Stomach (tissue), 9 donors: Measurements from ENCODE around the gene AGAP1. TPM values are rescaled to one million over a fixed set of nuclear protein-coding genes. Genes with fewer than 3 reads are reported as not detected.

ENCODE experiments used
- DNase-seq, 2 donors: peaks; one replicate each; pipeline versions ENCODE4 v3.0.0 to v3.0.0-alpha.2; 2013 to 2019
- H3K27ac ChIP-seq, 5 donors: fragments of 200-600 bp in 4 of 5; sonication (generic) in 4 of 5; one replicate each; pipeline ENCODE4 v1.5.1; 2013 to 2019; ENCODE audit warnings: mild to moderate bottlenecking in 1 of 5, moderate library complexity in 1 of 5
- H3K27me3 ChIP-seq, 3 donors: fragments of 200-600 bp; sonication (generic); one replicate each; pipeline ENCODE4 v1.5.1; 2017 to 2019; ENCODE audit warnings: mixed run types in 1 of 3
- H3K36me3 ChIP-seq, 4 donors: fragments of 200-600 bp; sonication (generic); 1 replicate in 3 of 4; 2 replicates in 1 of 4; pipeline ENCODE4 v1.5.1; 2016 to 2019
- H3K4me1 ChIP-seq, 4 donors: fragments of 200-600 bp; sonication (generic); one replicate each; pipeline ENCODE4 v1.5.1; 2016 to 2019
- H3K4me3 ChIP-seq, 4 donors: fragments of 200-600 bp; sonication (generic) in 3 of 4; one replicate each; pipeline ENCODE4 v1.5.1; 2016 to 2019; ENCODE audit warnings: mild to moderate bottlenecking in 1 of 4
- H3K9me3 ChIP-seq, 4 donors: fragments of 200-600 bp; sonication (generic); one replicate each; pipeline ENCODE4 v1.5.1; 2016 to 2019
- EP300 ChIP-seq: sonication (generic); formaldehyde crosslinking; IDR thresholded peaks from one replicate; pipeline ENCODE4 v1.6.1; 2017; ENCODE audit warnings: antibody characterized with exemption
- POLR2A ChIP-seq, 4 donors: fragments of 450-650 bp; IDR thresholded peaks; one replicate each; pipeline ENCODE4 v1.6.1; 2016; ENCODE audit warnings: antibody characterized with exemption in 4 of 4, control low read depth in 2 of 4, mild to moderate bottlenecking in 1 of 4, moderate library complexity in 1 of 4
- POLR2AphosphoS5 ChIP-seq, 3 donors: sonication (generic); formaldehyde crosslinking; IDR thresholded peaks; one replicate each; pipeline ENCODE4 v1.6.1; 2016; ENCODE audit warnings: antibody characterized with exemption in 3 of 3
- whole genome bisulfite sequencing, 5 donors: extraction: QIAGEN DNeasy Blood & Tissue Kit in 3 of 5; methylation state at CpG; one replicate each; pipeline versions ENCODE4 v1.1.5 to v1.1.7; 2013 to 2018; 5-methylcytosine and 5-hydroxymethylcytosine counted together
- intact Hi-C: fragments of 100-400 bp; cut with DNase I; formaldehyde crosslinking; loops from one replicate; pipeline ENCODE4 v1.15.1; 2023; ENCODE audit warnings: low total_unique reads
- polyA plus RNA-seq, 3 donors: library from polyadenylated mRNA; stranded (reverse); fragments of 200-250 nt; gene quantifications; one replicate each; pipeline ENCODE4 v1.2.3, GENCODE V29; 2013
- total RNA-seq, 5 donors: library from RNA; depleted of rRNA; stranded (reverse); fragments of >200 nt; gene quantifications; one replicate each; pipeline versions ENCODE4 v1.1.0 to v1.2.3, GENCODE V29; 2014 to 2016
- TF ChIP-seq, protein P1 (sequence below), 7 experiments: fragments of 450-650 bp in 4 of 7; fragments of 200-600 bp in 3 of 7; sonication (generic) in 3 of 7; IDR thresholded peaks; one replicate each; pipeline ENCODE4 v1.5.1; 2016 to 2019; ENCODE audit warnings: antibody characterized with exemption in 7 of 7, control low read depth in 2 of 7, mild to moderate bottlenecking in 1 of 7
- donor health status: healthy with polysubstance abuse.
- donor health status: Bipolar disorder and iron deficiency.
- donor health status: healthy.

The AGAP1 gene
- total and polyA plus RNA-seq, 8 donors, result 4.2 to 139 (median 35.0) TPM

DNA sequence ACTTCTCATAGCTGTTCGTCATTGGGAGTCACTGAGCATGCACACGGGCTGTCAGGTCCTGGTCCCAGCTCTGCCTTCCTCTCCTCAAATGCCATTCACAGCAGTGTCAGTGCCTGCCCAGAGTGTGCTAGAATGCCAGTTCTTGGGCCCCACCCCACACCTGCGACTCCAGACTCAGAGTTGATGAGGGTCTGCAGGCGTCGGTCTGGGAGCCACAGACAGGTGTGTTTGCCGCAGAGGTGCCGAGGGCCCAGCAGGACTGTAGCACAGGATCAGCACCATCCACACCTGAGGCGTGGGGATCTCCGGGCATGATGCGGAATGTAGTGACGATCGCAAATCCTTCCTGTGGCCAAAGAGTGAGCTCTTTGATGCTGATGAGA, 56.5 kb downstream of the AGAP1 start:
- H3K27ac ChIP-seq, result no peak overlapping the region
- no peaks in the 10 kb centered on the region for H3K27me3 ChIP-seq
- TF ChIP-seq POLR2A (IDR thresholded peaks at IDR 0.05) (no peak), EP300 (no peak), POLR2AphosphoS5 (IDR thresholded peaks at IDR 0.05) (no peak)
- TF ChIP-seq, protein P1, sequence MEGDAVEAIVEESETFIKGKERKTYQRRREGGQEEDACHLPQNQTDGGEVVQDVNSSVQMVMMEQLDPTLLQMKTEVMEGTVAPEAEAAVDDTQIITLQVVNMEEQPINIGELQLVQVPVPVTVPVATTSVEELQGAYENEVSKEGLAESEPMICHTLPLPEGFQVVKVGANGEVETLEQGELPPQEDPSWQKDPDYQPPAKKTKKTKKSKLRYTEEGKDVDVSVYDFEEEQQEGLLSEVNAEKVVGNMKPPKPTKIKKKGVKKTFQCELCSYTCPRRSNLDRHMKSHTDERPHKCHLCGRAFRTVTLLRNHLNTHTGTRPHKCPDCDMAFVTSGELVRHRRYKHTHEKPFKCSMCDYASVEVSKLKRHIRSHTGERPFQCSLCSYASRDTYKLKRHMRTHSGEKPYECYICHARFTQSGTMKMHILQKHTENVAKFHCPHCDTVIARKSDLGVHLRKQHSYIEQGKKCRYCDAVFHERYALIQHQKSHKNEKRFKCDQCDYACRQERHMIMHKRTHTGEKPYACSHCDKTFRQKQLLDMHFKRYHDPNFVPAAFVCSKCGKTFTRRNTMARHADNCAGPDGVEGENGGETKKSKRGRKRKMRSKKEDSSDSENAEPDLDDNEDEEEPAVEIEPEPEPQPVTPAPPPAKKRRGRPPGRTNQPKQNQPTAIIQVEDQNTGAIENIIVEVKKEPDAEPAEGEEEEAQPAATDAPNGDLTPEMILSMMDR (IDR thresholded peaks at IDR 0.05), result no peak
- no peak overlapping the region for H3K4me3 ChIP-seq
- DNase-seq, result no peak
- 92 to 95% (median 94%) methylated on average over 11 to 12 of the region's 12 CpGs for WGBS, 5 donors
- peaks cover 21 to 49% (median 40%) of the 10 kb centered on the region in 4 donors for H3K4me1 ChIP-seq
- no peaks in the 10 kb centered on the region for H3K9me3 ChIP-seq
- intact Hi-C loops, result no loop called here
- H3K36me3 ChIP-seq, result no peaks in the 10 kb centered on the region

DNA sequence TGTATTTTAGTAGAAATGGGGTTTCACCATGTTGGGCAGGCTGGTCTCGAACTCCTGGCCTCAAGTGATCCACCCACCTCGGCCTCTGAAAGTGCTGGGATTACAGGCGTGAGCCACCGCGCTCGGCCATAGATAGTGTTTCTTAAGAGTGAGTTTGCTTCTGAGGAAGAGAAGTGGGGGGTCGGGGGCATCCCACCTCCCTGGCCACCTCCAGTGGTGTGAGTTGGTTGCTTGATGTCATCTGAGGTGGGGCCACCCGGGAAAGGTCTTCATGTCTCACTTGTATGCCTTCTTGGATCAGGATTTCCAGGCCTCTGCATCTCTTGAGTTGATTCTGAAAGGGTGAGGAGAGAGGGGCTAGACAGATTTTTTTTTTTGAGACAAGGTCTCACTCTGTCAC, 57.1 kb downstream of the AGAP1 start:
- Histone ChIP-seq H3K27me3 (no peaks in the 10 kb centered on the region), H3K4me3 (no peak overlapping the region), H3K4me1 (peaks cover 21 to 43% (median 34%) of the 10 kb centered on the region in 4 donors), H3K9me3 (no peaks in the 10 kb centered on the region), H3K36me3 (no peaks in the 10 kb centered on the region), H3K27ac (no peak overlapping the region)
- no peak for DNase-seq
- intact Hi-C loops, result no loop called here
- no peak for TF ChIP-seq POLR2A (IDR thresholded peaks at IDR 0.05)
- no peak for TF ChIP-seq EP300
- TF ChIP-seq, protein P1 (IDR thresholded peaks at IDR 0.05), result no peak
- TF ChIP-seq POLR2AphosphoS5 (IDR thresholded peaks at IDR 0.05), result no peak
- WGBS, 5 donors, result 90 to 94% (median 93%) methylated on average over 8 of the region's 8 CpGs

DNA sequence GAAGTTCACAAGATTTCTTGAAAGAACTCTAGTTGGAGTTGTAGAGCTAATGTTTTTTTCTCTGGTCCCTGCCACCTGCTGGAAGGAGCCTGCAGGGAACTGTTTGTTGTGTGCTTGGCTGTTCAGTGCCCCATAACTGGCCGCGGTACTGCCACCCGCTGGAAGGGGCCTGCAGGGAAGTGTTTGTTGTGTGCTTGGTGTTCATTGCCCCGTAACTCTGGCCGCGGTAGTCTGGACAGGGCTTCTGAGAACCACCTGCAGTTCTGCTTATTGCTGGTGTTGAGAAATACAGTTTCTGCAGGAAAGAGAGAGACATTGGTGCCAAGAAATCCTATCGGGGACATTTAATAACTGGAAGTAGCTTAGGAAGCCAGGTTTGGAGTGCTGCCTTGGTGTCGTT, 58.1 kb downstream of the AGAP1 start:
- DNase-seq, result peak; percentile 68 to 86
- Histone ChIP-seq H3K27me3 (no peaks in the 10 kb centered on the region), H3K4me3 (no peak overlapping the region), H3K27ac (no peak overlapping the region), H3K9me3 (no peaks in the 10 kb centered on the region), H3K4me1 (peaks cover 21 to 37% (median 33%) of the 10 kb centered on the region in 4 donors), H3K36me3 (no peaks in the 10 kb centered on the region)
- TF ChIP-seq, protein P1 (IDR thresholded peaks at IDR 0.05), result peak in 5 of 7 experiments; percentile 31 to 67 (median 60)
- no peak for TF ChIP-seq EP300
- no peak for TF ChIP-seq POLR2A (IDR thresholded peaks at IDR 0.05)
- peak in 1 of 3 donors; percentile 25 for TF ChIP-seq POLR2AphosphoS5 (IDR thresholded peaks at IDR 0.05)
- 8 to 28% (median 16%) methylated on average over 8 of the region's 8 CpGs for WGBS, 5 donors
- intact Hi-C loops, result no loop called here

DNA sequence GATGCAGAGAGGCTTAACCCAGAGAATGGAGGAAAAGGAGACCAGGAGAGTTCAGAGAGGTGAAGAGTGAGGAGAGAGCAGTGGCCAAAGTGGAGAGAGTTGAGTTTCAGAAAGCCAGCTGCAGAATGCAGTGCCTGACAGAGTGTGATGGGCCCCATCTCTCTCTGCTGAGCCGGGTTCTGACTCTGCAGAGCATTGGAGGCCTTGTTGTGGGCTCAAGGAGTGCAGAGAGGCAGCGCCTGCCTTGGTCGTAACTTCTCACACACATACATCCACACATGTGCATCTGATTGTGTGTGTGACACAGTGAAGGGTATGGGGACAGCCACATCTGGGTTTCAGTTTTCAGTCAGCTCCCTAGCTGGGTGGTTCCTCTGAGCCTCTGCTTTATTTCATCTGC, 58.8 kb downstream of the AGAP1 start:
- WGBS, 5 donors, result 79 to 93% (median 88%) methylated on average over 3 of the region's 3 CpGs
- no peak overlapping the region for H3K27ac ChIP-seq
- TF ChIP-seq POLR2AphosphoS5 (IDR thresholded peaks at IDR 0.05), result no peak
- no peak for TF ChIP-seq EP300
- TF ChIP-seq POLR2A (IDR thresholded peaks at IDR 0.05), result no peak
- TF ChIP-seq, protein P1 (IDR thresholded peaks at IDR 0.05), result no peak
- H3K36me3 ChIP-seq, result no peaks in the 10 kb centered on the region
- H3K9me3 ChIP-seq, result no peaks in the 10 kb centered on the region
- H3K4me3 ChIP-seq, result no peak overlapping the region
- intact Hi-C loops, result no loop called here
- no peaks in the 10 kb centered on the region for H3K27me3 ChIP-seq
- DNase-seq, result no peak
- H3K4me1 ChIP-seq, result peaks cover 21 to 37% (median 33%) of the 10 kb centered on the region in 4 donors
